NCI-H1105 (cell line): ENCODE data around the gene NRL.

Experiments used
- DNase-seq: peaks from one replicate; lab custom pipeline; 2025; lab: John Stamatoyannopoulos, UW

Gene NRL

DNA sequence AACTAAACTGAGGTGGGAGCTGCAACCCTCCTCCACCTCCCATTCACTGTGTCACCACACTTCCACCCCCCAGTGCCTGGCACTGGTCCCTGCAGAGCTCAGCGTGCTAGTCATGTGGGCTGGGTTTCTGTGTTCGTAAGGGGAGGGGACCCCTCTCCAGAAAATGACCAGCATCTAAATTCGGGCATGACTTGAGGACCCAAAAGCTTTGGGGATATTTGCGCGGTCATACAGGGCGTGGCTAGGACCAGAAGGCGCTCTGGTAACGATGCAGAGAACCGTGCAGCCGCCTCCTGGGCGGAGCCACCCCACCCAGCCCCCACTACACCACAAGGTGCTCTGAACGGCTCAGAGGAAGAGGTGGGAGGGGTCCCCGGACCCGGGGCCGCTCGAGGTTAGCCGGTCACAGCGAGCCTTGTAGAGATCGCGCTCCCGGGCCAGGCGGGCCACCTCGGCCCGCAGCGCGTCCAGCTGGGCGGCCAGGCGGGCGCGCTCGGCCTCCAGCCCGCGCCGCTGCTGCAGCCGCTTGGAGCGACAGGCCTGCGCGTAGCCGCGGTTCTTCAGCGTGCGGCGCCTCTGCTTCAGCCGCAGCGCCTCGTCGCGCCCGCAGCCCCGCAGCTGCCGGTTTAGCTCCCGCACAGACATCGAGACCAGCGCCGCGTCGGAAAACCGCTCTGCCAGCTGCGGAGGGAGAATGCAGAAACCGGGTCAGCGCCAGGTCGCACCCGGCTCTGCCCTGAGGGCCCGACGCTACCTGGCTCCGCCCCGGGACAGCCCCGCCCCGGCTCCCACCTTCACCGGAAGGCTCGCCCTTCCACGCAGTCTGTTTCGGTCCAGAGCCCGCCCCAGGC is 33.6 kb downstream of the NRL start:
- peak; percentile 48 for DNase-seq

DNA sequence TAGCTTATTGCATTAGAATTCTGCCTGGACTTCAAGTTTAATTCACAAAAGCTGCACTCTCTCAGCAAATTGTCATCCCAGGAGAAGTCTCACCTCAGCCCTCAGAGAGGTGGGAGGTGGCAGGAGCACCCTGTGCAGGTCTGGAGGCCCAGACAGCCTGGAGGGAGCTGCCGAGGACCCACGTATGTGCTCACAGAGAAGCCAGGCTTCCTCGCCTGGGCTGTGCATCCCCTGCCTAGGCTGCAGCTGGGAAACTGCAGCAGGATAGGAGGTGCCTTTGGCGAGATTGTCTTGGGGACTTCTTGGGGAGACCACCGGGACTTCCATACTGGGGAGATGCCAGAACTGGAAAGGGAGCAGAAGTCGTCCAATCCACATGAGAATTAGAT is 34.6 kb downstream of the NRL start:
- no peak for DNase-seq

DNA sequence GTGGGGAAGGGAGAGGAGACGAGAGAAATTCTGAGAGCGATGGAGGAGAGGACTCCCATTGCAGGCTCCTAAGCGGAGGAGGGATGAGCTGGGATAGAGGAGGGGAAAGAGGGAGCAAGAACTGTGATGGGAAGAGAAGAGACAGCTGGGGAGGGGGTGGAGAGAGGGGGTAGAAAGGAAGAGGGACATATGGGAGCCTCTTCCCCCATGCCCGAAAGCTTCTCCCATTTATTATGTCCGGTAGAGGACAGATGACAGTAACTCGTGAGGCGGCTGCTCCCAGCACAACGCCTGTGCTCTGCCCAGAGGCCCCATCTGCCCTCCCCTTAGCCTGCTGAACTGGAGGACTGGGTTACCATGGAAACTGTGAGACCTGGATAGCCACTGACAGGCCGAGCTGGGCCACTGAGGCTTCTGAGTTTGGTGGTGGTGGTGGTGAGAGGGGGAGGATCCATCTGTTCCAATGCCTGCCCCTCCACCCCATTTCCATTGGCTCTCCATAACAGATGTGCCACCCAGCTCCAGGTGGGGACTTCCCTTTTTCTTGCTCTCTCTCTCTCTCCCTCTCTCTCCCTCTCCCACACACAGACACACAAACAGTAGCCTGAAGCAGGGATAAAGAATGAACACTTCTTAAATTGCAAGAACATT is 35.1 kb downstream of the NRL start:
- no peak for DNase-seq

DNA sequence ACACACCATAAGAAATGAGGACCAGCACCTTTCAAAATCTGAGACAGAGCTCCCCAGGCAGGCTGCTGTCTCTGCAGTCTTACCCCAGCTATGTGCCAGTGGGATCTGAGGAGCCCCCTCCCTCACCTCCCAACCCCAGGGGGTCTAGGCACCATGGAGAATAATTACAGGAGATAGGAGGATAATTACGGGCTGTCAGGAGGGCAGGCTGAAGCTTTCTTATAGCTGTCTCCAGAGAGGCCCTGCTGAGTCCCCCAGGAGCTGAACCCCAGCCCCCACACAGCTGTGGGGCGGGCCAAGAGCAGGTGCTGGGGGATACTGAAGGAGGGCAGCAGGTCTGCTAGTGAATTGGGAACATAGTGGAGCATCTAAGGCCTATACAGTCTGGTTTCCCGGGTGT is 36.6 kb downstream of the NRL start:
- no peak for DNase-seq

GRCh38 chr14:24077086-24077485 is 37.7 kb downstream of the NRL start:
- no peak for DNase-seq

- DNase-seq = no peak
Observed at GRCh38 chr14:24076302-24076601, 38.5 kb downstream of the NRL start.

DNA sequence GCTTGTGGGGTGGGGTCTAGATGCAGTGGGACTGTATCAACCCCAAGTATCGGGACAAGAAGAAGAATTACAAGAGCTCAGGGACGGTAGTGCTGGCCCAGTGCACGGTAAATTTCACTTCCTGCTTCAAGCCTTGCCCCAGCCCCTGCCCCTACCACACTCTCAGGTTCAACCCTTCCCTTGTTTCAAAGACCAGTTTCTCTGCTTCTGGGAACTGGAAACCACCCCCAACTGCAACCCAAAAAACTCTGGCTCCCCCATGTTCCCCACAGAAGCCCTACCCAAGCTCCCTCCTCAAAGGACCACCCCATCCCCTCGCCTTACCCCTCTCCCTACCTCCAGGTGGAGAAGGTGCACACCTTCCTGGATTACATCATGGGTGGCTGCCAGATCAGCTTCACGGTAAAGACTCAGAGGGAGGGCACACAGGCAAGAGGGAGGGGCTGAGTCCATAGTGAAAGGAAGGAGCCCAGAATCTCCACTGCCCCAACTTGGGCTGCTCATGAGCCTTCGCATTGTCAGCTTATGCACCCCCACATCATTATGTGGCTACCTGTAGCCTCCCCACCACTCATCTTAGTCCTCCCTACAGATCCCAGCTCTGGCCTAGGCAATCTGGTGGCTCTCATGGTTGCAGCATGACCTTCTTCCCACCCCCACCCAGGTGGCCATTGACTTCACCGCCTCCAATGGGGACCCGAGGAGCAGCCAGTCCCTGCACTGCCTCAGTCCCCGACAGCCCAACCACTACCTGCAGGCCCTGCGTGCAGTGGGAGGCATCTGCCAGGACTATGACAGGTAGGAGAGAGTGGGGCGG is 39.1 kb downstream of the NRL start:
- DNase-seq = no peak

DNA sequence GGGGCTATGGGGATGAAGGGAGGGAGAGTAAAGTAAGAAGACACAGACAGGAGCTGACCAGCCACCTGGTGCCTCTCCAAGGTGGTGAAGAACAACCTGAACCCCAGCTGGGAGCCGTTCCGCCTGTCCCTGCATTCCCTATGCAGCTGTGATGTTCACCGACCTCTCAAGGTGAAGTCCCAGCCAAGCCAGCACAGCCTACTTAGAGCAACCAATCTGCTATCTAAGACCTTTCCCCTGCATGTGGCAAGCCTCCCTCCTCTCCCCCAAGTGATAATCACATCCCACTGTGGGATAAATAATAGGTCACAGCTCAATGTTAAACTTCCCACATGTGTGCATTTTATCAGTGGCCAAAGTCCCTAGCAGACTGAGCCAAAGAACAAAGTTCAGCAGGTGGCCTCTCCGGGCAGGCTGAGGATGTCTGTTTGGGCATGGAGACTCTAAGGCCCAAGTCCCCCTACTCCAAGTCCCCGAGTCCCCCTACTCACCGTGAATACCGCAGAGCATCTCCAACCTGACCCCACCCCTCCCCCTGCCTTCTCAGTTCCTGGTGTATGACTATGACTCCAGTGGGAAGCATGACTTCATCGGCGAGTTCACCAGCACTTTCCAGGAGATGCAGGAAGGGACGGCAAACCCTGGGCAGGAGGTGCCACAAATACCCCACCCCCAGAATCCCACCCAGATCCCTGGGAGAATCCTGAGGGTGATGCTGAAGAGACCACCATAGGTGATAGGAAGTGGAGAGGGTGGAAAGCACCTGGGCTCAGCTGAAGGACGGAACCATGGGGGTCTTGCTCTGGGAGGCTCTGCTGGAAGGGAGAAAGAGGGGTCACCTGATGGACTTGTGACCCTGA is 39.9 kb downstream of the NRL start:
- no peak for DNase-seq

DNA sequence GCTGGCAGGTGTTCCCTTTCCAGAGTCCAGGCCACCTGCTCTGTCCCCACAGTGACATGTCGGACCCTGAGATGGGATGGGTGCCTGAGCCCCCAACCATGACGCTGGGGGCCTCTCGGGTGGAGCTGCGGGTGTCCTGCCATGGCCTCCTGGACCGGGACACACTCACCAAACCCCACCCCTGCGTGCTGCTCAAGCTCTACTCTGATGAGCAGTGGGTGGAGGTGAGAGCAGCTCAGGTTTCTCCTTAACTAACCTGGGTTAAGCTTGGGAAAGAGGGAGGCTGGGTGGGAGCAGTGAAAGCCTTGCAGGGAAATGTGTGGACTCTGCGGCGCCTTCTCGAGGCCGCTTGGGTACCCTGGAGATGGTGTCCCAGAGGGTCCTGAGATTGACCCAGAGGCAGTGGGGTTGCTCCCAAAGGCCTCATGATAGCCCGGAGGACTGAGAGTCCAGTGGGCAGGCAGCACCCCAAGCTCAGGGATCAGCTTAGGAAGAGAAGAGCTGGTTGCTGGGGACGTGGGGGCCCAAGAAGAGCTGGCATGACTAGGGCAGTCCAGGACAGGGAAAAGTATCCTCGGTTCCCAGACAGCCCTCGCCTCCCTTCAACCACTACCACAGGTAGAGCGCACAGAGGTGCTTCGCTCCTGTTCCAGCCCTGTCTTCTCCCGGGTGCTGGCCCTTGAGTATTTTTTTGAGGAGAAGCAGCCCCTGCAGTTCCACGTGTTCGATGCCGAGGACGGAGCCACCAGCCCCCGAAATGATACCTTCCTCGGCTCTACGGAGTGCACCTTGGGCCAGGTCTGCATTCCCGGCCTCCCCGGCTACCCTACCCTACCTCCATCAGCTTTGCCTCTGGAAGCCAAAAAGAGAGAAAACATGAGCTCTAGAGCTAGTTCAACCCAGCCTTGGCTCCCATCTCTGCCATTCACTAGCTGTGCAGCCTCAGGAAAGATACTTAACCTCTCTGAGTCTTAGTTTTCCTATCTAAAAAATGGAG is 41.6 kb downstream of the NRL start:
- DNase-seq = no peak

- no peak for DNase-seq
Observed at GRCh38 chr14:24072436-24072835, 42.3 kb downstream of the NRL start.

- no peak for DNase-seq
Observed at GRCh38 chr14:24071836-24072430, 42.8 kb downstream of the NRL start.

- DNase-seq = no peak
Observed at GRCh38 chr14:24071144-24071697, 43.5 kb downstream of the NRL start, which contains the start of gene CPNE6. TSS of gene CPNE6 (plus strand) at chr14:24071562. CDS start at chr14:24072937, 1,375 bp downstream.

GRCh38 chr14:24070285-24071143 is 44.2 kb downstream of the NRL start:
- DNase-seq = peak; percentile 19

- no peak for DNase-seq
Observed at GRCh38 chr14:24069411-24069735, 45.4 kb downstream of the NRL start.

GRCh38 chr14:24068711-24069410 is 45.9 kb downstream of the NRL start:
- no peak for DNase-seq

DNA sequence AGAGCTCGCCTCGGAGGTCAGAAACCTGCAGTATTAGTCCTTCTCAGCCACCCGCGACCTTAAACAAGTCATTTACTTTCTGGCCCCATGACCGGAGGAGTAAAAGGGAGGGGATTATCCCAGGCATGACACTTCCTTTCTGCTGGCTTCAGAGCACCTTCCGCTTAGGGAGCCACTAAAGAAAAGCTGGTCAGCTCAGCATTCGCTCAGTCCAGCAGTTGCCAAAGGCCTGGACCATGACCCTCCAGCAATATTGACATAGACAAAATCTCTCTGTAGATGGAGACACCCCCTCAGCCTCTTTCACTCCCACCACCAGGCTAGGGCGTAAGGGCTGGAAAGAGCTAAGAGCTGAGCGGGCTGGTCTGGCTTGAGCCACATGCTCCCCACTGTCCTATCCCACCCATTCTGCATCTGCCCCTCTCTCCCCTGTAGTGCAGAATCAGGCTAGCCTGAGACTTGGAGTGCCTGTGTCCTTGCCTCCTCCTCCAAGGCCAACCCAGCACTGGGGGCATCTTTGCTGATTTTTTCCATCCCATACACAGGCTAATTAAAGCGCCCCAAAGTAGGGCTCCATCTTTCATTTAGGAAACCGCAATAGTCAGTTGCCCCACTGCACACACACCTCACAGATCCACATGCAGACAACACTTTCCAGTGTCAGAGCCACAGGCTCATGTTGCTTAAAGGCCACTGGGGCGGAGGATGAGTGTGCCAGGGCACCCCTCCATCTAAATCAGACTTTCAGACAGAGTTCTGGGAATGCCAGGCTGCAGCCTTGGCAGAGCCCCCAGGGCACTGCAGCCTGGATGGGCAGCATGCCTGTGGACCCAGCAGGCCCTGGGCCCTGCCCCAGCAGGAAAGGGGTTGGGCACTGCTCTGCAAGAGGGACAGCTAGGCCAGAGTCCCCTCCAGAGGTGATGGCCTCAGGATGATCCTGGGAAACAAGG is 47.3 kb downstream of the NRL start:
- DNase-seq = no peak

DNA sequence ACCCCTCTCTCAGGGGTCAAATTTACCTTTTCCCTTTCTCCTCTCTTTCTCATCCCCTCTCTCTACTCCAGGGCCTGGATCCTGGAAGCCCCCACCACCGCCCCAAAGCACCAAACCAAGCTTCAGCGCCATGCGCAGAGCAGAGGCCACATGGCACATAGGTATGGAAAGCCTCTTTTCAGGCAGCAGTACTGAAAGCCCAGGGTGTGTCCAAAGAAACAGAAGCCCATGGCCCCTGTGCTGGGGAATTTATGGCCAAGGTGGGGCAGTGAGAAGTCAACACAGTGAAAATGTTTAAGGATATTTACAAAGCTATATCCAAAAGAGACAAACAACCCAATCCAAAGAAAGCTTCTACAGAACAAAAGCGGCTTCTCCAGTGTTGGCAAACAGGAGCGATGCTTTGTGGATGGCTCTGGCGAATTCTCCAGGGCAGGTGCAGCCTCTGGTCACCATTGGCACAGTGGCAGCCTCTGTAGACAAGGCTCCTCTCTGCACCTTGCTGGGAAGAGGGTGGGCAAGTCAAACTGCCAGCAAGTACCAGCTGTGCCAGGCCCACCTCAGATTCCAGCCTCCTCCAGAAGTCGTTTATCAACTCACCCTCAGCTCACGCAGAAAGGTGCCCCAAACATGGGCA is 48.1 kb downstream of the NRL start:
- no peak for DNase-seq
